CD4-positive, CD25-positive, alpha-beta regulatory T cell (primary cell): ENCODE measurements around the gene CCSER1. TPM values are rescaled to one million over a fixed set of nuclear protein-coding genes. Genes with fewer than 3 reads are reported as not detected.
"Not testable (repeated sequence)": the region's sequence is repeated elsewhere in the genome, so short reads cannot be mapped to it uniquely, and the experiment has no call there.

Experiments
- ATAC-seq, 2 donors: fragments of 150-1000 bp; cut with Tn5 transposase; one replicate each; pipeline ENCODE4 v1.10.0; 2021; ENCODE audit warnings: low read depth in 2 of 2, moderate number of reproducible peaks in 2 of 2, moderate library complexity in 1 of 2
- DNase-seq, 3 donors: peaks; one replicate each; pipeline versions ENCODE4 v3.0.0 to v3.0.0-alpha.2; 2012 to 2022; ENCODE audit warnings: mixed read lengths in 1 of 3
- H3K27ac ChIP-seq: one replicate; pipeline ENCODE4 v1.7.0; 2013; ENCODE audit warnings: mild to moderate bottlenecking, low read length; ENCODE audit not compliant: insufficient read depth, poor library complexity, severe bottlenecking
- H3K27me3 ChIP-seq: one replicate; pipeline ENCODE4 v1.7.0; 2013; ENCODE audit warnings: low read length; ENCODE audit not compliant: control insufficient read depth, insufficient read depth
- H3K36me3 ChIP-seq: one replicate; pipeline ENCODE4 v1.7.0; 2013; ENCODE audit warnings: mild to moderate bottlenecking, low read length, moderate library complexity; ENCODE audit not compliant: control insufficient read depth, insufficient read depth
- H3K4me1 ChIP-seq: 2 replicates; pipeline ENCODE4 v1.7.0; 2013; ENCODE audit warnings: mild to moderate bottlenecking, low read length; ENCODE audit not compliant: insufficient read depth, control insufficient read depth, poor library complexity, severe bottlenecking
- H3K4me3 ChIP-seq: one replicate; pipeline ENCODE4 v1.7.0; 2013; ENCODE audit warnings: low read depth, mild to moderate bottlenecking, low read length, moderate library complexity
- H3K9me3 ChIP-seq, 2 experiments: 1 replicate in 1 of 2; 2 replicates in 1 of 2; pipeline ENCODE4 v1.7.0; 2013; ENCODE audit warnings: low read length in 2 of 2, mild to moderate bottlenecking in 1 of 2, moderate library complexity in 1 of 2; ENCODE audit not compliant: control insufficient read depth in 2 of 2
- H3K27ac Mint-ChIP-seq, 3 donors: one replicate each; pipeline ENCODE4 v1.8.0; 2020 to 2022; ENCODE audit warnings: mild to moderate bottlenecking in 3 of 3, mixed read lengths in 3 of 3, moderate library complexity in 2 of 3
- H3K27me3 Mint-ChIP-seq: one replicate; pipeline ENCODE4 v1.8.0; 2022; ENCODE audit warnings: mild to moderate bottlenecking, mixed read lengths
- H3K36me3 Mint-ChIP-seq: one replicate; pipeline ENCODE4 v1.8.0; 2020; ENCODE audit warnings: mixed read lengths
- H3K4me1 Mint-ChIP-seq, 4 donors: one replicate each; pipeline ENCODE4 v1.8.0; 2020 to 2022; ENCODE audit warnings: mixed read lengths in 4 of 4, mild to moderate bottlenecking in 1 of 4
- H3K4me3 Mint-ChIP-seq, 4 donors: one replicate each; pipeline ENCODE4 v1.8.0; 2020 to 2022; ENCODE audit warnings: mild to moderate bottlenecking in 4 of 4, mixed read lengths in 4 of 4, moderate library complexity in 3 of 4
- H3K9me3 Mint-ChIP-seq, 7 donors: one replicate each; pipeline ENCODE4 v1.8.0; 2020 to 2022; ENCODE audit warnings: mixed read lengths in 7 of 7, mild to moderate bottlenecking in 3 of 7, moderate library complexity in 2 of 7
- polyA plus RNA-seq, 4 donors: library from polyadenylated mRNA; unstranded; fragments of 300-500 nt; fragmentation: Illumina TruSeq; gene quantifications; one replicate each; pipeline ENCODE4 v1.2.3, GENCODE V29; 2021
- total RNA-seq: library from RNA; stranded (reverse); gene quantifications from one replicate; pipeline ENCODE4 v1.2.3, GENCODE V29; 2022

The CCSER1 gene
- total and polyA plus RNA-seq, 5 donors from 2014 or later: 0.20 to 0.60 TPM; not detected in 3

DNA sequence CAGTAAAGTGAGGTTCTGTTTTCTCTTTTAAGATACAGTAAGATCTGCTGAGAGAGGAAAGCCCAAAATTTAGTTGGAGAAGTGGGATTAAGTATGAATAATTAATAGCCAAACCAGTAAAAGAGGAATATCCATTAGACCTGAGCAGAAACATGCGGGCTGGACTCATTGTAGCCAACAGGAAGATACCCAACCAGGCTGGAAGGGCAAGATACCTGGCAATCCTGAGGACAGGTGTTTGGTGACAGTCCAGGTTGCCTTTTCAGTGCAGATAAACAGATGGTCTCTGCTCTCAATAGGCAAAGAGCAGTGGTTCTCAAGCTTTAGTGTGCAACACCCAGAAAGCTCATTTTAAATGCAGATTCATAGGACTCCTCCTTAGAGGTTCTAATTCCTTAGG, 1195.8 kb downstream of the CCSER1 start:
- Histone ChIP-seq H3K4me3 (no peak overlapping the region), H3K27me3 (no peaks in the 10 kb centered on the region), H3K36me3 (no peaks in the 10 kb centered on the region), H3K4me1 (no peaks in the 10 kb centered on the region), H3K9me3 (peaks cover 5 to 17% of the 10 kb centered on the region in 2 experiments), H3K27ac (no peak overlapping the region)
- Mint-ChIP-seq H3K4me3 (no peak overlapping the region), H3K9me3 (peaks cover 2 to 28% (median 10%) of the 10 kb centered on the region in 7 donors), H3K4me1 (no peaks in the 10 kb centered on the region), H3K27me3 (no peaks in the 10 kb centered on the region), H3K27ac (no peak overlapping the region), H3K36me3 (no peaks in the 10 kb centered on the region)
- ATAC-seq: no peak
- DNase-seq: no peak

DNA sequence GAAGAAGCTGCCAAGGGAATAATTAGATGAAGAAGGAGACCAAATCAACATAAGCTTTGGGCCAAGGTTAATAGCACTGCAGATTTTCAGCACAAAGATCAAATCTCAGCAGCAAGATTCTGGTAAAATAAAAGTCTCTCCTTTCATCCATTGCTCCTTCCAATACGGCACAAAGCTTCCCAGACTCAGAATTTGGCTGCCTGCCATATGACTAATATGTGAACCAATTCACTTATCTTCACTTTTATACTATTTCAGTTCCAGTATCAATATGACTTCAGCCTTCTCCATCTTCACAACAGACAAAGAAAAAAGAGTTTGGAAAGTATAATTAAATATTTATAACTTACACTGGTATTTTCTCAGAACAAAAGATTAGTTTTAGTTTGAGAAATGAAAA, 1198.3 kb downstream of the CCSER1 start:
- Mint-ChIP-seq H3K9me3 (peaks cover 3 to 32% (median 12%) of the 10 kb centered on the region in 7 donors), H3K36me3 (no peaks in the 10 kb centered on the region), H3K4me3 (no peak overlapping the region), H3K27me3 (no peaks in the 10 kb centered on the region), H3K27ac (no peak overlapping the region), H3K4me1 (no peaks in the 10 kb centered on the region)
- H3K4me3 ChIP-seq: no peak overlapping the region
- H3K27ac ChIP-seq: no peak overlapping the region
- H3K4me1 ChIP-seq: no peaks in the 10 kb centered on the region
- H3K36me3 ChIP-seq: no peaks in the 10 kb centered on the region
- H3K9me3 ChIP-seq: peaks cover 5 to 17% of the 10 kb centered on the region in 2 experiments
- ATAC-seq: no peak
- H3K27me3 ChIP-seq: no peaks in the 10 kb centered on the region
- DNase-seq: no peak

DNA sequence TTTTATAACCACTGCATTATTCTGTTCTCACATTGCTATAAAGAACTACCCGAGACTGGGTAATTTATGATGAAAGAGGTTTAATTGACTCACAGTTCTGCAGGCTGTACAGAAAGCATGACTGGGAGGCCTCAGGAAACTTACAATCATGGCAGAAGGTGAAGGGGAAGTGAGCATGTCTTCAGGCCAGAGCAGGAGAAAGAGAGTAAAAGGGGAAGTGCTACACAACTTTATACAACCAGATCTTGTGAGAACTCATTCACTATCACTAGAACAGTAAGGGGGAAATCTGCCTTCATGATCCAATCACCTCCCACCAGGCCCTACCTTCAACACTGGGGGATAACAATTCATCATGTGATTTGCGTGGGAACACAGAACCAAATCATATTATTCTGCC, 1199.0 kb downstream of the CCSER1 start:
- H3K27ac Mint-ChIP-seq, H3K4me3 Mint-ChIP-seq, H3K4me1 ChIP-seq, H3K4me3 ChIP-seq, ATAC-seq, H3K4me1 Mint-ChIP-seq, H3K27ac ChIP-seq, DNase-seq, H3K27me3 Mint-ChIP-seq, H3K27me3 ChIP-seq, H3K36me3 Mint-ChIP-seq, H3K36me3 ChIP-seq: not testable (repeated sequence)
- H3K9me3 ChIP-seq: peaks cover 5 to 17% of the 10 kb centered on the region in 2 experiments
- peaks cover 3 to 32% (median 12%) of the 10 kb centered on the region in 7 donors for H3K9me3 Mint-ChIP-seq

DNA sequence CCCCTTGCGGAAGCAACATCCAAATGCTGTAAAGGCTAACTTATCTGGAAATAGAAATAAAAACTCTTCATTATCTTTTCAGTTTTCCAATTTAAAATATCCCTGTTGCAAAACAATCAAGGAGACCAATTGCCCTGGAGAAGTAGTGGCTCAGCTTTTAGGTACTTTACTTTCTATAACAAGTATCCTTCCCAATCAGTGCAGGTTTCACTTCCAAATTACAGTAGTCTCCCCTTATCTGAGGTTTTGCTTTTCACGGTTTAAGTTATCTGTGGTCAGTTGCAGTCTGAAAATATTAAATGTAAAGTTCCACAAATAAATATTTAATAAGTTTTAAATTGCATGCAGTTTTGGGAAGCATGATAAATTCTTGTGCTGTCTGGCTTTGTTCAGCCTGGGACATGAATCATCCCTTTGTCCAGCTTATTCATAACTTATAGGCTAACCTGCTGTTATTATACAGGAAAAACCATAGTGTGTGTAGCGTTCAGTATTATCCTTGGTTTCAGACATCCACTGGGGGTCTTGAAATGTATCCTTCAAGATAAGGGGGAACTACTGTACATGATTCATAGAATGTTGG, 1203.5 kb downstream of the CCSER1 start:
- H3K27ac ChIP-seq: no peak overlapping the region
- peaks cover 0 to 10% of the 10 kb centered on the region in 2 experiments for H3K9me3 ChIP-seq
- DNase-seq (no peak), ATAC-seq (no peak)
- H3K36me3 ChIP-seq: no peaks in the 10 kb centered on the region
- no peaks in the 10 kb centered on the region for H3K4me1 ChIP-seq
- no peak overlapping the region for H3K4me3 ChIP-seq
- Mint-ChIP-seq H3K4me3 (no peak overlapping the region), H3K27ac (no peak overlapping the region), H3K36me3 (no peaks in the 10 kb centered on the region), H3K27me3 (no peaks in the 10 kb centered on the region), H3K9me3 (peaks cover 3 to 24% (median 10%) of the 10 kb centered on the region in 7 donors), H3K4me1 (no peaks in the 10 kb centered on the region)
- H3K27me3 ChIP-seq: no peaks in the 10 kb centered on the region

DNA sequence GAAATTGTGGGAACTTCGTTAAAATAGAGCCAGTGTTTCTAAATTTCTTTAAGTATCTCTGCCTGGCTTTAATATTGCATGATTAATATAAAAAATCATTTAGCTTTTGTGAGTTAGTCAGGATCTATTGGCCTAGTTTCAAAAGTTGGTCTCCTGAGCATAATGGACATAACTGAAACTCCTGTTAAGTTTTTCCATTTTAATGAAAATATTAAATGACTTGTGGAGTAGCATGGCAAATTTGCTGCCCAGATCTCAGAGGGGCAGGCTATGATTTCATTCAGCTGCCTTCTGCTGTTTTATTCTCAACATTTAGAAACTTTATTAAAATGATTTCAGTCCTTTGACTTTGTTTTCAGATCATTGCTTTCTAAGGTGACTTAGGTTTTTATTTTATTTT, 1213.6 kb downstream of the CCSER1 start:
- DNase-seq: no peak
- H3K4me1 Mint-ChIP-seq: no peaks in the 10 kb centered on the region
- Histone ChIP-seq H3K27me3 (no peaks in the 10 kb centered on the region), H3K9me3 (no peaks in the 10 kb centered on the region), H3K4me1 (no peaks in the 10 kb centered on the region), H3K27ac (no peak overlapping the region), H3K4me3 (no peak overlapping the region), H3K36me3 (no peaks in the 10 kb centered on the region)
- no peak overlapping the region for H3K4me3 Mint-ChIP-seq
- H3K9me3 Mint-ChIP-seq: peaks cover 0 to 10% (median 2%) of the 10 kb centered on the region in 7 donors
- no peak for ATAC-seq
- H3K27me3 Mint-ChIP-seq: no peaks in the 10 kb centered on the region
- no peak overlapping the region for H3K27ac Mint-ChIP-seq
- no peaks in the 10 kb centered on the region for H3K36me3 Mint-ChIP-seq

DNA sequence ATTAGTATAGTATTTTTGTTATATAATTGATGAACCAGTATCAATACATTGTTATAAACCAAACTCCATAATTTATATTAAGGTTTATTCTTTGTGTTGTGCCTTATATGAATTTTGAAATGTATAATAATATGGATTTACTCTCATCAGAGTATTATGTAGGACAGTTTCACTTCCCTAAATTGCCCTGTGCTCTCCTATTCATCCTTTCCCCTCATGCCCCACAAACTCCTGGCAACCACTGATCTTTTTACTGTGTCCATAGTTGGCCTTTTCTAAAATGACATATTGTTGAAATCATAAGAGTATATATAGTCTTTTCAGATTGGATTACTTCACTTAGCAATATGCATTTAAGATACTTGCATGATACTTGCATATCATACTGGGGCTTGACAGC, 1218.4 kb downstream of the CCSER1 start:
- H3K27ac Mint-ChIP-seq: no peak overlapping the region
- H3K36me3 Mint-ChIP-seq: no peaks in the 10 kb centered on the region
- DNase-seq: no peak

DNA sequence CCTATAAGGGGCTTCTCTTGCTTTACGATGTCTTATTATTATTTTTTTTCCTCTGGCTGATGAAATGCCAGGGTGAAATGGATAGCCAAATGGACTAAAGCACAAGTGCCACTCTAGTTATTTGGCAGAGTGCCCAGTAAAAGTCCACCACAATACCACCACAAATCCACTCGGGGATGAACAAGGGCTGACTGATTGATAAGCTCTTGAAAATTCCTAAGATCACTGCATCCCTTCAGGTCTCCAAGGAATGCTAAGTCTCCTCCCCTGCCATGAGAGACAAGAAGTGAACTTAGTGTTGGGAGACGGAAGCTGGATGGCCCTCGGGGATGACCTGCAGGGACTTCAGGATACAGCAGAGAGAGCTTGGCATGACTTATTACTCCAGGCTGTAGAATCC, 1229.3 kb downstream of the CCSER1 start:
- not testable (repeated sequence) for H3K4me1 Mint-ChIP-seq, H3K27ac ChIP-seq, DNase-seq, H3K27ac Mint-ChIP-seq, H3K4me1 ChIP-seq, ATAC-seq, H3K4me3 Mint-ChIP-seq, H3K27me3 ChIP-seq, H3K9me3 ChIP-seq, H3K4me3 ChIP-seq, H3K36me3 Mint-ChIP-seq, H3K36me3 ChIP-seq, H3K27me3 Mint-ChIP-seq
- H3K9me3 Mint-ChIP-seq: peaks cover 1 to 29% (median 6%) of the 10 kb centered on the region in 7 donors

More for the DNA sequence above, 1218.4 kb downstream of the CCSER1 start:
- Mint-ChIP-seq H3K4me1 (no peaks in the 10 kb centered on the region), H3K9me3 (peaks cover 0 to 9% (median 2%) of the 10 kb centered on the region in 7 donors), H3K4me3 (no peak overlapping the region), H3K27me3 (no peaks in the 10 kb centered on the region)
- ATAC-seq: no peak
- Histone ChIP-seq H3K27ac (no peak overlapping the region), H3K9me3 (peaks cover 0 to 3% of the 10 kb centered on the region in 2 experiments), H3K27me3 (no peaks in the 10 kb centered on the region), H3K4me1 (no peaks in the 10 kb centered on the region), H3K4me3 (no peak overlapping the region), H3K36me3 (no peaks in the 10 kb centered on the region)

DNA sequence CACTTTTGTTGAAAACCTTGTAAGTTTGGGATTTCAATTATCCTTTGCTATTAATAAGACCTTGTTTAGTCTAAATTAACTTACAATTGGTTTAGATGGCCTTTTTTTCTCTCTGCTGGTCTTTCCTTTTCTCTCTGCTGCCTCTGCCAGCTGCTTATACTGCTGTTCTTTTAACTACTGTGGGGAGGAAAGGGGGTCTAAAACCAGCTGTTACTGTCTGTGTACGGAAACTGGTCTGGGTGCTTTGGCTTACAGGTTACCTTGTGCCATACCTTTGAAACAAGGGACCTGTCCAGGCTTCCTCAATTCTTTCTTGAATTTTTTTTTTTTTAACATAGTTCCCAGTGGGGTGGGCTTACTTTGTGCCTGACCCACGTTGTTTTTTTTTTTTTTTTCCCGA, 1230.8 kb downstream of the CCSER1 start:
- not testable (repeated sequence) for DNase-seq, H3K27ac Mint-ChIP-seq, H3K27ac ChIP-seq, ATAC-seq, H3K27me3 Mint-ChIP-seq, H3K36me3 Mint-ChIP-seq, H3K36me3 ChIP-seq, H3K4me3 ChIP-seq, H3K27me3 ChIP-seq, H3K9me3 ChIP-seq, H3K4me1 Mint-ChIP-seq, H3K4me1 ChIP-seq, H3K4me3 Mint-ChIP-seq
- H3K9me3 Mint-ChIP-seq: peaks cover 3 to 24% (median 7%) of the 10 kb centered on the region in 7 donors
